HepG2 (cell line): Measurements from ENCODE around the gene RNF25. TPM values are rescaled to one million over a fixed set of nuclear protein-coding genes. Genes with fewer than 3 reads are reported as not detected.

Experiments
- EEA1 ChIP-seq: sonication (generic); formaldehyde crosslinking; IDR thresholded peaks from 2 replicates; pipeline ENCODE4 v1.5.1; 2020; ENCODE audit warnings: mild to moderate bottlenecking, missing genetic modification reagents, borderline replicate concordance
- PCBP2 ChIP-seq: fragments of 200-400 bp; formaldehyde crosslinking; optimal IDR thresholded peaks from 2 replicates; pipeline ENCODE3; 2018; ENCODE audit warnings: low read length, low read depth; ENCODE audit not compliant: poor library complexity, severe bottlenecking
- ZFY ChIP-seq: sonication (generic); formaldehyde crosslinking; IDR thresholded peaks from 2 replicates; pipeline ENCODE4 v1.4.0; 2020; ENCODE audit warnings: missing genetic modification reagents
- ZNF530 ChIP-seq: sonication (generic); formaldehyde crosslinking; IDR thresholded peaks from 2 replicates; pipeline ENCODE4 v1.5.0; 2020; ENCODE audit warnings: low read depth, mild to moderate bottlenecking, missing genetic modification reagents
- polyA plus RNA-seq, 8 experiments: library from polyadenylated mRNA; depleted of rRNA in 3 of 8; stranded (reverse) in 7 of 8; unstranded in 1 of 8; fragments of >200 nt; fragmentation: Illumina TruSeq in 4 of 8; extraction: Trizol in 4 of 8; gene quantifications; 2 replicates each; pipeline versions ENCODE4 v1.2.1 to v1.2.3, GENCODE V29; 2011 to 2016; ENCODE audit warnings: low read depth in 4 of 8, missing spikeins in 1 of 8, mixed read lengths in 1 of 8; ENCODE audit not compliant: insufficient read depth in 1 of 8
- total RNA-seq, 5 experiments: library from RNA; depleted of rRNA; stranded (reverse); fragments of >200 nt; fragmentation: Illumina TruSeq; extraction: Trizol; gene quantifications; 2 replicates each; pipeline ENCODE4 v1.2.3, GENCODE V29; 2016; ENCODE audit warnings: low read depth in 1 of 5
- TF ChIP-seq, protein P1 (sequence below), 2 experiments: sonication (generic) in 1 of 2; formaldehyde crosslinking in 1 of 2; IDR thresholded peaks; 2 replicates each; pipeline versions ENCODE4 v1.4.0 to v1.6.1; 2016 to 2020; ENCODE audit warnings: borderline replicate concordance in 1 of 2, low read depth in 1 of 2, mild to moderate bottlenecking in 1 of 2, missing genetic modification reagents in 1 of 2
- TF ChIP-seq, protein P2 (sequence below): sonication (generic); formaldehyde crosslinking; IDR thresholded peaks from 2 replicates; pipeline ENCODE4 v1.5.1; 2020; ENCODE audit warnings: mild to moderate bottlenecking, moderate library complexity, missing genetic modification reagents
- TF ChIP-seq, protein P3 (sequence below): IDR thresholded peaks from 2 replicates; pipeline ENCODE4 v1.6.1; 2016; ENCODE audit warnings: missing compliant biosample characterization, missing genetic modification reagents, borderline replicate concordance
- TF ChIP-seq, protein P4 (sequence below): fragments of 450-650 bp; IDR thresholded peaks from 2 replicates; pipeline ENCODE4 v1.6.1; 2017; ENCODE audit warnings: mild to moderate bottlenecking
- TF ChIP-seq, protein P5 (sequence below): sonication (generic); formaldehyde crosslinking; IDR thresholded peaks from 2 replicates; pipeline ENCODE4 v1.5.0; 2020; ENCODE audit warnings: mild to moderate bottlenecking, missing genetic modification reagents, borderline replicate concordance
- TF ChIP-seq, protein P6 (sequence below): sonication (generic); formaldehyde crosslinking; IDR thresholded peaks from 2 replicates; pipeline ENCODE4 v1.8.0; 2023; ENCODE audit warnings: mild to moderate bottlenecking, missing genetic modification reagents

RNF25 gene
- total and polyA plus RNA-seq, 2 of the 13 experiments (the other 11 are each of a cell fraction or from before 2014, with no cell fraction given) = 37.0 to 87.6 TPM

DNA sequence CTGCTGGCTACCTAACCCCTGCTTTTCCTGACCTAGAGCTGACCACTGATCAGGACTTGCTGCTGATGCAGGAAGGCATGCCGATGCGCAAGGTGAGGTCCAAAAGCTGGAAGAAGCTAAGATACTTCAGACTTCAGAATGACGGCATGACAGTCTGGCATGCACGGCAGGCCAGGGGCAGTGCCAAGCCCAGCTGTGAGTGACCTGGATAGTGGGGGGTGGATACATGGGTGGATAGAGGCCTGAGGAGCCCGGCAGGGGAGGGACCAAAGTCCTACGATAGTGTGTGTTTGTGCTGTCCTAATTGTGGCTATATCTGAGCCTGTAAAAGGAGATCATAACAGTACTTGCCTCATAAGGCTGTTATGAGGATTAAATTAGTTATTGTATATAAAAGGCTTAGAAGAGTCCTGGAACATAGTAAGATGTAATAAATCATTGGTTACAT, 55.9 kb downstream of the RNF25 start (continued):
- TF ChIP-seq, protein P1, sequence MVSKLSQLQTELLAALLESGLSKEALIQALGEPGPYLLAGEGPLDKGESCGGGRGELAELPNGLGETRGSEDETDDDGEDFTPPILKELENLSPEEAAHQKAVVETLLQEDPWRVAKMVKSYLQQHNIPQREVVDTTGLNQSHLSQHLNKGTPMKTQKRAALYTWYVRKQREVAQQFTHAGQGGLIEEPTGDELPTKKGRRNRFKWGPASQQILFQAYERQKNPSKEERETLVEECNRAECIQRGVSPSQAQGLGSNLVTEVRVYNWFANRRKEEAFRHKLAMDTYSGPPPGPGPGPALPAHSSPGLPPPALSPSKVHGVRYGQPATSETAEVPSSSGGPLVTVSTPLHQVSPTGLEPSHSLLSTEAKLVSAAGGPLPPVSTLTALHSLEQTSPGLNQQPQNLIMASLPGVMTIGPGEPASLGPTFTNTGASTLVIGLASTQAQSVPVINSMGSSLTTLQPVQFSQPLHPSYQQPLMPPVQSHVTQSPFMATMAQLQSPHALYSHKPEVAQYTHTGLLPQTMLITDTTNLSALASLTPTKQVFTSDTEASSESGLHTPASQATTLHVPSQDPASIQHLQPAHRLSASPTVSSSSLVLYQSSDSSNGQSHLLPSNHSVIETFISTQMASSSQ (IDR thresholded peaks at IDR 0.05; ENCODE audit: low read depth) = no peak
- TF ChIP-seq, protein P1 (CRISPR knock-in tag; IDR thresholded peaks at IDR 0.05; ENCODE audit: borderline replicate concordance) = no peak
- TF ChIP-seq, protein P2, sequence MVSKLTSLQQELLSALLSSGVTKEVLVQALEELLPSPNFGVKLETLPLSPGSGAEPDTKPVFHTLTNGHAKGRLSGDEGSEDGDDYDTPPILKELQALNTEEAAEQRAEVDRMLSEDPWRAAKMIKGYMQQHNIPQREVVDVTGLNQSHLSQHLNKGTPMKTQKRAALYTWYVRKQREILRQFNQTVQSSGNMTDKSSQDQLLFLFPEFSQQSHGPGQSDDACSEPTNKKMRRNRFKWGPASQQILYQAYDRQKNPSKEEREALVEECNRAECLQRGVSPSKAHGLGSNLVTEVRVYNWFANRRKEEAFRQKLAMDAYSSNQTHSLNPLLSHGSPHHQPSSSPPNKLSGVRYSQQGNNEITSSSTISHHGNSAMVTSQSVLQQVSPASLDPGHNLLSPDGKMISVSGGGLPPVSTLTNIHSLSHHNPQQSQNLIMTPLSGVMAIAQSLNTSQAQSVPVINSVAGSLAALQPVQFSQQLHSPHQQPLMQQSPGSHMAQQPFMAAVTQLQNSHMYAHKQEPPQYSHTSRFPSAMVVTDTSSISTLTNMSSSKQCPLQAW (CRISPR knock-in tag) = 0 out of 2 replicates have a peak, but pooled peaks have one; percentile 36
- TF ChIP-seq, protein P3, sequence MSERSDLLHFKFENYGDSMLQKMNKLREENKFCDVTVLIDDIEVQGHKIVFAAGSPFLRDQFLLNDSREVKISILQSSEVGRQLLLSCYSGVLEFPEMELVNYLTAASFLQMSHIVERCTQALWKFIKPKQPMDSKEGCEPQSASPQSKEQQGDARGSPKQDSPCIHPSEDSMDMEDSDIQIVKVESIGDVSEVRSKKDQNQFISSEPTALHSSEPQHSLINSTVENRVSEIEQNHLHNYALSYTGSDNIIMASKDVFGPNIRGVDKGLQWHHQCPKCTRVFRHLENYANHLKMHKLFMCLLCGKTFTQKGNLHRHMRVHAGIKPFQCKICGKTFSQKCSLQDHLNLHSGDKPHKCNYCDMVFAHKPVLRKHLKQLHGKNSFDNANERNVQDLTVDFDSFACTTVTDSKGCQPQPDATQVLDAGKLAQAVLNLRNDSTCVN (CRISPR knock-in tag) = no peak
- TF ChIP-seq, protein P4, sequence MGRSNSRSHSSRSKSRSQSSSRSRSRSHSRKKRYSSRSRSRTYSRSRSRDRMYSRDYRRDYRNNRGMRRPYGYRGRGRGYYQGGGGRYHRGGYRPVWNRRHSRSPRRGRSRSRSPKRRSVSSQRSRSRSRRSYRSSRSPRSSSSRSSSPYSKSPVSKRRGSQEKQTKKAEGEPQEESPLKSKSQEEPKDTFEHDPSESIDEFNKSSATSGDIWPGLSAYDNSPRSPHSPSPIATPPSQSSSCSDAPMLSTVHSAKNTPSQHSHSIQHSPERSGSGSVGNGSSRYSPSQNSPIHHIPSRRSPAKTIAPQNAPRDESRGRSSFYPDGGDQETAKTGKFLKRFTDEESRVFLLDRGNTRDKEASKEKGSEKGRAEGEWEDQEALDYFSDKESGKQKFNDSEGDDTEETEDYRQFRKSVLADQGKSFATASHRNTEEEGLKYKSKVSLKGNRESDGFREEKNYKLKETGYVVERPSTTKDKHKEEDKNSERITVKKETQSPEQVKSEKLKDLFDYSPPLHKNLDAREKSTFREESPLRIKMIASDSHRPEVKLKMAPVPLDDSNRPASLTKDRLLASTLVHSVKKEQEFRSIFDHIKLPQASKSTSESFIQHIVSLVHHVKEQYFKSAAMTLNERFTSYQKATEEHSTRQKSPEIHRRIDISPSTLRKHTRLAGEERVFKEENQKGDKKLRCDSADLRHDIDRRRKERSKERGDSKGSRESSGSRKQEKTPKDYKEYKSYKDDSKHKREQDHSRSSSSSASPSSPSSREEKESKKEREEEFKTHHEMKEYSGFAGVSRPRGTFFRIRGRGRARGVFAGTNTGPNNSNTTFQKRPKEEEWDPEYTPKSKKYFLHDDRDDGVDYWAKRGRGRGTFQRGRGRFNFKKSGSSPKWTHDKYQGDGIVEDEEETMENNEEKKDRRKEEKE = no peak
- no peak for TF ChIP-seq ZNF530 (CRISPR knock-in tag)
- TF ChIP-seq, protein P5, sequence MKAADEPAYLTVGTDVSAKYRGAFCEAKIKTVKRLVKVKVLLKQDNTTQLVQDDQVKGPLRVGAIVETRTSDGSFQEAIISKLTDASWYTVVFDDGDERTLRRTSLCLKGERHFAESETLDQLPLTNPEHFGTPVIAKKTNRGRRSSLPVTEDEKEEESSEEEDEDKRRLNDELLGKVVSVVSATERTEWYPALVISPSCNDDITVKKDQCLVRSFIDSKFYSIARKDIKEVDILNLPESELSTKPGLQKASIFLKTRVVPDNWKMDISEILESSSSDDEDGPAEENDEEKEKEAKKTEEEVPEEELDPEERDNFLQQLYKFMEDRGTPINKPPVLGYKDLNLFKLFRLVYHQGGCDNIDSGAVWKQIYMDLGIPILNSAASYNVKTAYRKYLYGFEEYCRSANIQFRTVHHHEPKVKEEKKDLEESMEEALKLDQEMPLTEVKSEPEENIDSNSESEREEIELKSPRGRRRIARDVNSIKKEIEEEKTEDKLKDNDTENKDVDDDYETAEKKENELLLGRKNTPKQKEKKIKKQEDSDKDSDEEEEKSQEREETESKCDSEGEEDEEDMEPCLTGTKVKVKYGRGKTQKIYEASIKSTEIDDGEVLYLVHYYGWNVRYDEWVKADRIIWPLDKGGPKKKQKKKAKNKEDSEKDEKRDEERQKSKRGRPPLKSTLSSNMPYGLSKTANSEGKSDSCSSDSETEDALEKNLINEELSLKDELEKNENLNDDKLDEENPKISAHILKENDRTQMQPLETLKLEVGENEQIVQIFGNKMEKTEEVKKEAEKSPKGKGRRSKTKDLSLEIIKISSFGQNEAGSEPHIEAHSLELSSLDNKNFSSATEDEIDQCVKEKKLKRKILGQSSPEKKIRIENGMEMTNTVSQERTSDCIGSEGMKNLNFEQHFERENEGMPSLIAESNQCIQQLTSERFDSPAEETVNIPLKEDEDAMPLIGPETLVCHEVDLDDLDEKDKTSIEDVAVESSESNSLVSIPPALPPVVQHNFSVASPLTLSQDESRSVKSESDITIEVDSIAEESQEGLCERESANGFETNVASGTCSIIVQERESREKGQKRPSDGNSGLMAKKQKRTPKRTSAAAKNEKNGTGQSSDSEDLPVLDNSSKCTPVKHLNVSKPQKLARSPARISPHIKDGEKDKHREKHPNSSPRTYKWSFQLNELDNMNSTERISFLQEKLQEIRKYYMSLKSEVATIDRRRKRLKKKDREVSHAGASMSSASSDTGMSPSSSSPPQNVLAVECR (CRISPR knock-in tag) = peak; percentile 33; the same call in 1 of the 2 replicates
- no peak for TF ChIP-seq PCBP2
- TF ChIP-seq ZFY (CRISPR knock-in tag) = 0 out of 2 replicates have a peak, but pooled peaks have one; percentile 27
- TF ChIP-seq, protein P6, sequence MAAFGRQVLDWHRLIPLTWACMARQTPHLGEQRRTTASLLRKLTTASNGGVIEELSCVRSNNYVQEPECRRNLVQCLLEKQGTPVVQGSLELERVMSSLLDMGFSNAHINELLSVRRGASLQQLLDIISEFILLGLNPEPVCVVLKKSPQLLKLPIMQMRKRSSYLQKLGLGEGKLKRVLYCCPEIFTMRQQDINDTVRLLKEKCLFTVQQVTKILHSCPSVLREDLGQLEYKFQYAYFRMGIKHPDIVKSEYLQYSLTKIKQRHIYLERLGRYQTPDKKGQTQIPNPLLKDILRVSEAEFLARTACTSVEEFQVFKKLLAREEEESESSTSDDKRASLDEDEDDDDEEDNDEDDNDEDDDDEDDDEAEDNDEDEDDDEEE (CRISPR knock-in tag) = no peak
- TF ChIP-seq EEA1 = no peak
